C4-2B (cell line): Measurements from ENCODE around the gene R3HDML.
"Not testable (repeated sequence)": the region's sequence is repeated elsewhere in the genome, so short reads cannot be mapped to it uniquely, and the experiment has no call there.

ENCODE experiments used
- CTCF ChIP-seq: fragments of 450-650 bp; conservative IDR thresholded peaks from 2 replicates; pipeline ENCODE4 v1.5.1; 2017; ENCODE audit warnings: mild to moderate bottlenecking
- ZFX ChIP-seq: fragments of 450-650 bp; IDR thresholded peaks from 2 replicates; pipeline ENCODE4 v1.6.1; 2017

- TF ChIP-seq CTCF, ZFX: not testable (repeated sequence)
Measured at GRCh38 chr20:44327748-44328147, 9.1 kb upstream of the R3HDML start.
